Measurements from ENCODE around the gene DNAJC16.
A peak's percentile ranks its signal among the peaks of the same experiment; 100 is the strongest.

The DNAJC16 gene

DNA sequence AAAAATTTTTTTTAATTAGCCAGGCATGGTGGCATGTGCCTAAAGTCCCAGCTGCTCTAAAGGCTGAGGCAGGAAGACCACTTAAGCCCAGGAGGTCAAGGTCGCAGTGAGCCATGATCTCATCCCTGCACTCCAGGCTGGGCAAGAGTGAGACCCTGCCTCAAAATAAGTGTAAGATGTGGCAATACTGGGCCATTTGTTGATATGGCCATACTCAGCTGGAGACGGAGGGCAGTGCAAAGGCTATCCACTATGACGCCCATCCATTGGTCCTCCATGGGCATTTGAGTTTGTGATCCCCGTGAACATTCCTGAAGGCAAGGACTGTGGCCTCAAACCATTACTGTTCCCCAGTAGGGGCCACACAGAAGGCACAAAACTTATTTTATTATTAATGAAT lies 4.1 kb upstream of the DNAJC16 start:
- TF ChIP-seq, protein P1, sequence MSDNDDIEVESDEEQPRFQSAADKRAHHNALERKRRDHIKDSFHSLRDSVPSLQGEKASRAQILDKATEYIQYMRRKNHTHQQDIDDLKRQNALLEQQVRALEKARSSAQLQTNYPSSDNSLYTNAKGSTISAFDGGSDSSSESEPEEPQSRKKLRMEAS (IDR thresholded peaks at IDR 0.05): no peak
- TF ChIP-seq EGR1 (IDR thresholded peaks at IDR 0.05) (no peak), YY1 (IDR thresholded peaks at IDR 0.05; ENCODE audit: low read depth) (no peak), TCF12 (IDR thresholded peaks at IDR 0.05; ENCODE audit: low read depth) (no peak), FOXM1 (IDR thresholded peaks at IDR 0.05; ENCODE audit: borderline replicate concordance, low read depth) (no peak), TAF1 (IDR thresholded peaks at IDR 0.05; ENCODE audit: low read depth) (no peak), RAD21 (IDR thresholded peaks at IDR 0.05; ENCODE audit: low read depth) (no peak), CREB1 (IDR thresholded peaks at IDR 0.05; ENCODE audit: low read depth) (no peak), ZBTB7A (IDR thresholded peaks at IDR 0.05; ENCODE audit: low read depth) (no peak), EP300 (IDR thresholded peaks at IDR 0.05; ENCODE audit: borderline replicate concordance) (no peak), CEBPB (IDR thresholded peaks at IDR 0.05) (no peak), TEAD4 (IDR thresholded peaks at IDR 0.05) (no peak), NFIC (IDR thresholded peaks at IDR 0.05) (no peak)
- TF ChIP-seq, protein P2, sequence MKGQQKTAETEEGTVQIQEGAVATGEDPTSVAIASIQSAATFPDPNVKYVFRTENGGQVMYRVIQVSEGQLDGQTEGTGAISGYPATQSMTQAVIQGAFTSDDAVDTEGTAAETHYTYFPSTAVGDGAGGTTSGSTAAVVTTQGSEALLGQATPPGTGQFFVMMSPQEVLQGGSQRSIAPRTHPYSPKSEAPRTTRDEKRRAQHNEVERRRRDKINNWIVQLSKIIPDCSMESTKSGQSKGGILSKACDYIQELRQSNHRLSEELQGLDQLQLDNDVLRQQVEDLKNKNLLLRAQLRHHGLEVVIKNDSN (IDR thresholded peaks at IDR 0.05): no peak
- TF ChIP-seq, protein P3, sequence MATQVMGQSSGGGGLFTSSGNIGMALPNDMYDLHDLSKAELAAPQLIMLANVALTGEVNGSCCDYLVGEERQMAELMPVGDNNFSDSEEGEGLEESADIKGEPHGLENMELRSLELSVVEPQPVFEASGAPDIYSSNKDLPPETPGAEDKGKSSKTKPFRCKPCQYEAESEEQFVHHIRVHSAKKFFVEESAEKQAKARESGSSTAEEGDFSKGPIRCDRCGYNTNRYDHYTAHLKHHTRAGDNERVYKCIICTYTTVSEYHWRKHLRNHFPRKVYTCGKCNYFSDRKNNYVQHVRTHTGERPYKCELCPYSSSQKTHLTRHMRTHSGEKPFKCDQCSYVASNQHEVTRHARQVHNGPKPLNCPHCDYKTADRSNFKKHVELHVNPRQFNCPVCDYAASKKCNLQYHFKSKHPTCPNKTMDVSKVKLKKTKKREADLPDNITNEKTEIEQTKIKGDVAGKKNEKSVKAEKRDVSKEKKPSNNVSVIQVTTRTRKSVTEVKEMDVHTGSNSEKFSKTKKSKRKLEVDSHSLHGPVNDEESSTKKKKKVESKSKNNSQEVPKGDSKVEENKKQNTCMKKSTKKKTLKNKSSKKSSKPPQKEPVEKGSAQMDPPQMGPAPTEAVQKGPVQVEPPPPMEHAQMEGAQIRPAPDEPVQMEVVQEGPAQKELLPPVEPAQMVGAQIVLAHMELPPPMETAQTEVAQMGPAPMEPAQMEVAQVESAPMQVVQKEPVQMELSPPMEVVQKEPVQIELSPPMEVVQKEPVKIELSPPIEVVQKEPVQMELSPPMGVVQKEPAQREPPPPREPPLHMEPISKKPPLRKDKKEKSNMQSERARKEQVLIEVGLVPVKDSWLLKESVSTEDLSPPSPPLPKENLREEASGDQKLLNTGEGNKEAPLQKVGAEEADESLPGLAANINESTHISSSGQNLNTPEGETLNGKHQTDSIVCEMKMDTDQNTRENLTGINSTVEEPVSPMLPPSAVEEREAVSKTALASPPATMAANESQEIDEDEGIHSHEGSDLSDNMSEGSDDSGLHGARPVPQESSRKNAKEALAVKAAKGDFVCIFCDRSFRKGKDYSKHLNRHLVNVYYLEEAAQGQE (IDR thresholded peaks at IDR 0.05; ENCODE audit: low read depth): no peak

DNA sequence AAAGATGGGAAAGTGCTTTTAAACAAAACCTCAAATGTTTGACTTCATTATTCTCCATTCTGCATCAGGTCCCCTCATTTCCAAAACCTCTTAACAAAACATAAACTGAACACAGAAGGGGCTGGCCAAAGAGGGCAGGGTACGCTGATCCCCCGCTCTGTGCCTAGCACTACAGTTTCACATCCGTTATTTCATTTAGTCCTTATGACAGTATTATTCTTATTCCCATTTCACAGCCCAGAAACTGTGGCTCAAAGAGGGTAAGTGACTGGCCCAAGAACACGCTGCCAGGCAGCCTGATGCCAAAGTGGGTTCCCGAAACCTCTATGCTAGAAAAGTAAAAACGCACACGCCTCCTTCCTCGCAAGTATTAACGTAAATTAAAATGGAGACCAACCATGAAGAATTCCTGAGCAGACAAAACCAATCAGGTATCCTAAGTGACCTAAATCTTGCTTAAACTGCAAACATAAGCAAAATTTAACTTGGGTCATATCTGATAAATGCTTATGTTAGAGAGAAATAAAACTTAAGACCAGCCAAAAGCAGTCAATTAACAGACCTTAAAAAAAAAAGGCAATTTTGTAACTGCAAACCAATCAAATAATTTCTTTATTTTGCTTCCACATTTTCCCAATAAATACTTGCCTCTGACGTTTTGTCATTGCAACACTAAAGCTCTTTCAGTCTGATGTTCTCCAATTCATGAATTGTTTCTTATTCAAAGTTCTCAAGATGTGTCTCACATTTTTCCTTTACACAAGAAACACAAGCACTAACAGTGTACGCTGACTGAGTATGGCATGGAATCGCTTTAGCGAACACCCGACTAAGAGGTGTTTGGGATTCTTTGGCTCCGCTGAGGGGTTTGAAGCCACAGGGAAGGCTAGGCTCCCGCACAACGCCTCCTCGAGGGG lies 3.3 kb upstream of the DNAJC16 start:
- TF ChIP-seq NFIC (IDR thresholded peaks at IDR 0.05): no peak
- peak; percentile 73; the same call in 1 of the 2 replicates for TF ChIP-seq ZBTB7A (IDR thresholded peaks at IDR 0.05; ENCODE audit: low read depth)

DNA sequence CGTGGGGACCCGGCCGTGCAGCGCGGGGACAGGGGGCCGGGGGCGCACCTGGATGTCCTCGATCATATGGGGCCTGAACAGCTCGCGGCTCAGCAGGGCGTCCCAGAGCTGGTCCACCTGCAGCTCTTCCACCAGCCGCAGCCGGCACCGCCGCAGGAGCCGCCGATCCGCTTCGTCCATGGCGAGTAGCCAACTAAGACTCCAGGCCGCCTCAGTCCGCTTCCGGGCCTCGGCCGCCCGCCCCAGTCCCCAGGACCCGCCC lies 2.7 kb upstream of the DNAJC16 start, which contains the start of gene CASP9:
Gene CASP9, minus strand, starts transcription at position 195 of the 262 bp plus-strand sequence. Its CDS starts 15 bp downstream, at position 180.
- TF ChIP-seq EP300 (IDR thresholded peaks at IDR 0.05; ENCODE audit: borderline replicate concordance) (no peak), NFIC (IDR thresholded peaks at IDR 0.05) (peak; percentile 76), RAD21 (IDR thresholded peaks at IDR 0.05; ENCODE audit: low read depth) (no peak), EGR1 (IDR thresholded peaks at IDR 0.05) (no peak), CEBPB (IDR thresholded peaks at IDR 0.05) (no peak), ZBTB7A (IDR thresholded peaks at IDR 0.05; ENCODE audit: low read depth) (no peak), TEAD4 (IDR thresholded peaks at IDR 0.05) (no peak), TAF1 (IDR thresholded peaks at IDR 0.05; ENCODE audit: low read depth) (peak; percentile 38; the same call in 1 of the 2 replicates), TCF12 (IDR thresholded peaks at IDR 0.05; ENCODE audit: low read depth) (peak; percentile 46; the same call in 1 of the 2 replicates), CREB1 (IDR thresholded peaks at IDR 0.05; ENCODE audit: low read depth) (no peak), YY1 (IDR thresholded peaks at IDR 0.05; ENCODE audit: low read depth) (no peak)
- TF ChIP-seq, protein P2 (IDR thresholded peaks at IDR 0.05): no peak
- TF ChIP-seq, protein P1 (IDR thresholded peaks at IDR 0.05): no peak
- TF ChIP-seq, protein P3 (IDR thresholded peaks at IDR 0.05; ENCODE audit: low read depth): no peak

DNA sequence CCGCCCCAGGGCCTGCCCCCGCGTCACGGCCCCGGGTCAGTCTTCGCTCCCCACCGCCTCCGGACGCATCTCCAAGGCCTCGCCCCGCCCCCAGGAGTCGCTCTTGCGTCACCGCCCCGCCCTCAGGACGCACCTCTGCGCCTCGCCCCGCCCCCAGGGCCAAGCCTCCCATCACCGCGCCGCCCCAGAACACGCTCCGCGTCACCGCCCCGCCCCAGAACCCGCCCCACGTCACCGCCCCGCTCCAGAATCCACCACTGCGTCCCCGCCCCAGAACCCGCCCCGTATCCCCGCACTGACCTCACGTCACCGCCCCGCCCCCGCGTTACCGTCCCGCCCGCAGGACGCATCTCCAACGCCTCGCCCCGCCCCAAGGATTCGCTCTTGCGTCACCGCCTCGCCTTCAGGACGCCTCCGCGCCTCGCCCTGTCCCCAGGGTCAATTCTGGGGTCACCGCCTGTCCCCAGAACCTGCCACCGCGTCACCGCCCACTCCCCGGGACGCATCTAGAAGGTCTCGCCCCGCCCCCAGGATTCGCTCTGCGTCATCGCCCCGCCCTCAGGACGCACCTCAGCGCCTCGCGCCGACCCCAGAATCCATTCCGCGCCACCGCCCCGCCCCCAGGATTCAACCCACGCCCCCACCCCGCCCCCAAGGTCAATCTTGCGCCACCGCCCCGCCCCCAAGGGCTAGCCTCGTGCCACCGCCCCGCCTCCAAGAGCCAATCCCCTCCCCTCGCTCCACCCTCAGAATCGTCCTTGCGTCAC lies 2.2 kb upstream of the DNAJC16 start:
- TF ChIP-seq, protein P1 (IDR thresholded peaks at IDR 0.05): no peak; the same call in 1 of the 2 replicates
- TF ChIP-seq FOXM1 (IDR thresholded peaks at IDR 0.05; ENCODE audit: borderline replicate concordance, low read depth) (no peak), EGR1 (IDR thresholded peaks at IDR 0.05) (peak; percentile 80), ZBTB7A (IDR thresholded peaks at IDR 0.05; ENCODE audit: low read depth) (no peak), RAD21 (IDR thresholded peaks at IDR 0.05; ENCODE audit: low read depth) (no peak), TAF1 (IDR thresholded peaks at IDR 0.05; ENCODE audit: low read depth) (0 out of 2 replicates have a peak, but pooled peaks have one; percentile 20), CEBPB (IDR thresholded peaks at IDR 0.05) (peak; percentile 42), CREB1 (IDR thresholded peaks at IDR 0.05; ENCODE audit: low read depth) (peak; percentile 77)
- TF ChIP-seq, protein P3 (IDR thresholded peaks at IDR 0.05; ENCODE audit: low read depth): no peak

Measured in Ishikawa (cell line).